Adipocyte (in vitro differentiated cells): ENCODE measurements around the gene RABGAP1L.
"Not testable (repeated sequence)": the region's sequence is repeated elsewhere in the genome, so short reads cannot be mapped to it uniquely, and the experiment has no call there.

Experiments used
- DNase-seq: peaks from one replicate; pipeline ENCODE4 v3.0.0-alpha.2; 2015; ENCODE audit warnings: low read depth
- H3K27me3 ChIP-seq: replicated peaks from 2 replicates; pipeline ENCODE4 v1.7.0; 2013; ENCODE audit warnings: mild to moderate bottlenecking, low read length, moderate library complexity; ENCODE audit not compliant: control insufficient read depth, insufficient read depth
- H3K36me3 ChIP-seq: 2 replicates; pipeline ENCODE4 v1.7.0; 2013; ENCODE audit warnings: low read length, mild to moderate bottlenecking, moderate library complexity; ENCODE audit not compliant: control insufficient read depth, insufficient read depth, severe bottlenecking
- H3K4me1 ChIP-seq: 2 replicates; pipeline ENCODE4 v1.7.0; 2013; ENCODE audit warnings: mild to moderate bottlenecking, low read length, moderate library complexity; ENCODE audit not compliant: control insufficient read depth, insufficient read depth
- H3K4me3 ChIP-seq: 2 replicates; pipeline ENCODE4 v1.7.0; 2013; ENCODE audit warnings: mild to moderate bottlenecking, low read length, moderate library complexity
- H3K9ac ChIP-seq: 2 replicates; pipeline ENCODE4 v1.7.0; 2013; ENCODE audit warnings: mild to moderate bottlenecking, low read length, moderate library complexity
- H3K9me3 ChIP-seq: 2 replicates; pipeline ENCODE4 v1.7.0; 2013; ENCODE audit warnings: mild to moderate bottlenecking, low read length, moderate library complexity; ENCODE audit not compliant: control insufficient read depth

RABGAP1L gene

GRCh38 chr1:174894117-174894762, 734.9 kb downstream of the RABGAP1L start:
- H3K4me3 ChIP-seq, result no peak overlapping the region
- H3K9me3 ChIP-seq, result no peaks in the 10 kb centered on the region
- no peaks in the 10 kb centered on the region for H3K36me3 ChIP-seq
- no peak overlapping the region for H3K9ac ChIP-seq
- no peak for DNase-seq
- no peaks in the 10 kb centered on the region for H3K27me3 ChIP-seq
- no peaks in the 10 kb centered on the region for H3K4me1 ChIP-seq

GRCh38 chr1:174895610-174896009, 736.3 kb downstream of the RABGAP1L start:
- H3K4me1 ChIP-seq, H3K4me3 ChIP-seq, H3K36me3 ChIP-seq, H3K9me3 ChIP-seq, H3K27me3 ChIP-seq, H3K9ac ChIP-seq, DNase-seq: not testable (repeated sequence)

- no peak for DNase-seq
- Histone ChIP-seq H3K4me3 (no peak overlapping the region), H3K9ac (no peak overlapping the region), H3K4me1 (no peaks in the 10 kb centered on the region), H3K27me3 (no peaks in the 10 kb centered on the region), H3K9me3 (no peaks in the 10 kb centered on the region), H3K36me3 (no peaks in the 10 kb centered on the region)
These were observed 738.9 kb downstream of the RABGAP1L start for GRCh38 chr1:174898102-174898797.

- DNase-seq, result no peak
- Histone ChIP-seq H3K4me3 (no peak overlapping the region), H3K9ac (no peak overlapping the region), H3K9me3 (no peaks in the 10 kb centered on the region), H3K27me3 (no peaks in the 10 kb centered on the region), H3K36me3 (no peaks in the 10 kb centered on the region), H3K4me1 (no peaks in the 10 kb centered on the region)
These were observed 741.0 kb downstream of the RABGAP1L start for GRCh38 chr1:174900317-174900716.

- H3K9ac ChIP-seq, result no peak overlapping the region
- H3K27me3 ChIP-seq, result no peaks in the 10 kb centered on the region
- no peak for DNase-seq
- no peak overlapping the region for H3K4me3 ChIP-seq
- no peaks in the 10 kb centered on the region for H3K36me3 ChIP-seq
- H3K4me1 ChIP-seq, result no peaks in the 10 kb centered on the region
- no peaks in the 10 kb centered on the region for H3K9me3 ChIP-seq
These were observed 743.3 kb downstream of the RABGAP1L start for GRCh38 chr1:174902531-174903099.

- H3K4me1 ChIP-seq, result no peaks in the 10 kb centered on the region
These were observed 752.3 kb downstream of the RABGAP1L start for GRCh38 chr1:174911606-174912005.

GRCh38 chr1:174912264-174912663, 752.9 kb downstream of the RABGAP1L start:
- Histone ChIP-seq H3K9ac (no peak overlapping the region), H3K4me3 (no peak overlapping the region), H3K36me3 (no peaks in the 10 kb centered on the region), H3K4me1 (no peaks in the 10 kb centered on the region), H3K27me3 (no peaks in the 10 kb centered on the region), H3K9me3 (no peaks in the 10 kb centered on the region)
- DNase-seq, result no peak

More at GRCh38 chr1:174911606-174912005, 752.3 kb downstream of the RABGAP1L start:
- DNase-seq, result no peak
- Histone ChIP-seq H3K9me3 (no peaks in the 10 kb centered on the region), H3K4me3 (no peak overlapping the region), H3K9ac (no peak overlapping the region), H3K36me3 (no peaks in the 10 kb centered on the region), H3K27me3 (no peaks in the 10 kb centered on the region)

GRCh38 chr1:174913225-174913903, 754.0 kb downstream of the RABGAP1L start:
- Histone ChIP-seq H3K4me3 (no peak overlapping the region), H3K36me3 (no peaks in the 10 kb centered on the region), H3K27me3 (no peaks in the 10 kb centered on the region), H3K9me3 (no peaks in the 10 kb centered on the region), H3K9ac (no peak overlapping the region), H3K4me1 (no peaks in the 10 kb centered on the region)
- DNase-seq, result no peak

- no peaks in the 10 kb centered on the region for H3K4me1 ChIP-seq
- no peak overlapping the region for H3K4me3 ChIP-seq
- peak; percentile 7 for DNase-seq
- H3K9me3 ChIP-seq, result no peaks in the 10 kb centered on the region
- no peak overlapping the region for H3K9ac ChIP-seq
- no peaks in the 10 kb centered on the region for H3K27me3 ChIP-seq
- H3K36me3 ChIP-seq, result no peaks in the 10 kb centered on the region
These were observed 755.7 kb downstream of the RABGAP1L start for GRCh38 chr1:174914991-174915390.

- no peaks in the 10 kb centered on the region for H3K4me1 ChIP-seq
- no peaks in the 10 kb centered on the region for H3K27me3 ChIP-seq
- H3K9ac ChIP-seq, result no peak overlapping the region
- no peaks in the 10 kb centered on the region for H3K36me3 ChIP-seq
- DNase-seq, result no peak
- no peaks in the 10 kb centered on the region for H3K9me3 ChIP-seq
- no peak overlapping the region for H3K4me3 ChIP-seq
These were observed 757.5 kb downstream of the RABGAP1L start for GRCh38 chr1:174916846-174917245.

GRCh38 chr1:174920093-174920492, 760.8 kb downstream of the RABGAP1L start:
- no peaks in the 10 kb centered on the region for H3K36me3 ChIP-seq
- DNase-seq, result no peak

More at GRCh38 chr1:174920093-174920492, 760.8 kb downstream of the RABGAP1L start:
- H3K4me1 ChIP-seq, result no peaks in the 10 kb centered on the region
- no peaks in the 10 kb centered on the region for H3K9me3 ChIP-seq
- H3K27me3 ChIP-seq, result no peaks in the 10 kb centered on the region
- no peak overlapping the region for H3K9ac ChIP-seq
- no peak overlapping the region for H3K4me3 ChIP-seq
